ENCODE measurements around the gene SULT1A3. TPM values are rescaled to one million over a fixed set of nuclear protein-coding genes. Genes with fewer than 3 reads are reported as not detected.
"Not testable (repeated sequence)": the region's sequence is repeated elsewhere in the genome, so short reads cannot be mapped to it uniquely, and the experiment has no call there.

Gene SULT1A3
- total and polyA plus RNA-seq, 2 experiments from 2014 or later: 4.8 to 12.2 TPM

DNA sequence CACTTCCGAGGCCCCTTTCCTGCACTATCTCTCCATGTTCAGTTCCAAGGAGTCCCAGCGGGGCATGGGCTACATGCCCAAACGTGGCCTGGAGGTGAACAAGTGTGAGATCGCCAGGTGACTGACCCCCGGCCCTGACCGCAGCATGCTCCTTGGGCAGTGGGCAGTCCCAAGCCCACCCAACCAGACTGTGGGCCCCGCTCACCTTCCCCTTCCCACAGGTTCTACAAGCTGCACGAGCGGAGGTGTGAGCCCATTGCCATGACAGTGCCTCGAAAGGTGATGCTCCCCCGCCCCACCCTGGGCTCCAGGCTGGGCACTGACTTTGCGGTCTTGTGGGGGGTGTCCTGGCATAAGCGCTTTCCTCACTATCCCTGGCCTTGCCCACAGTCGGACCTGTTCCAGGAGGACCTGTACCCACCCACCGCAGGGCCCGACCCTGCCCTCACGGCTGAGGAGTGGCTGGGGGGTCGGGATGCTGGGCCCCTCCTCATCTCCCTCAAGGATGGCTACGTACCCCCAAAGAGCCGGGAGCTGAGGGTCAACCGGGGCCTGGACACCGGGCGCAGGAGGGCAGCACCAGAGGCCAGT is 11.0 kb upstream of the SULT1A3 start:
- no peak overlapping the region for H3K27ac ChIP-seq
- no peaks in the 10 kb centered on the region for H3K36me3 ChIP-seq (ENCODE audit: low read depth)
- no peak overlapping the region for H3K9ac ChIP-seq
- no peak overlapping the region for H3K4me2 ChIP-seq (ENCODE audit: unreplicated experiment)
- 89 to 93% methylated on average over 17 to 23 of the region's 23 CpGs for WGBS, 2 experiments (ENCODE audit: low coverage in 1 of 2, low lambda C conversion rate in 2 of 2, missing lambda C conversion rate in 2 of 2)
- H3F3A ChIP-seq (ENCODE audit: insufficient read depth): no peaks in the 10 kb centered on the region
- no peaks in the 10 kb centered on the region for H3K9me2 ChIP-seq (ENCODE audit: insufficient read depth)
- no peaks in the 10 kb centered on the region for H3K79me2 ChIP-seq (ENCODE audit: insufficient read depth)
- H3K4me1 ChIP-seq (ENCODE audit: insufficient read depth): no peaks in the 10 kb centered on the region
- no peak for DNase-seq
- in situ Hi-C loops (cut with MboI): no loop called here
- no peak overlapping the region for H2AFZ ChIP-seq
- TF ChIP-seq EZH2phosphoT487 (IDR thresholded peaks at IDR 0.05; ENCODE audit: insufficient read depth, low read depth): no peak
- TF ChIP-seq EZH2 (IDR thresholded peaks at IDR 0.05; ENCODE audit: insufficient read depth, poor library complexity, severe bottlenecking): no peak
- H3K9me3 ChIP-seq (ENCODE audit: low read depth): no peaks in the 10 kb centered on the region
- no peaks in the 10 kb centered on the region for H4K20me1 ChIP-seq (ENCODE audit: insufficient read depth)
- H3K4me3 ChIP-seq: no peak overlapping the region
- no peaks in the 10 kb centered on the region for H3K27me3 ChIP-seq (replicated peaks; ENCODE audit: insufficient read depth)

DNA sequence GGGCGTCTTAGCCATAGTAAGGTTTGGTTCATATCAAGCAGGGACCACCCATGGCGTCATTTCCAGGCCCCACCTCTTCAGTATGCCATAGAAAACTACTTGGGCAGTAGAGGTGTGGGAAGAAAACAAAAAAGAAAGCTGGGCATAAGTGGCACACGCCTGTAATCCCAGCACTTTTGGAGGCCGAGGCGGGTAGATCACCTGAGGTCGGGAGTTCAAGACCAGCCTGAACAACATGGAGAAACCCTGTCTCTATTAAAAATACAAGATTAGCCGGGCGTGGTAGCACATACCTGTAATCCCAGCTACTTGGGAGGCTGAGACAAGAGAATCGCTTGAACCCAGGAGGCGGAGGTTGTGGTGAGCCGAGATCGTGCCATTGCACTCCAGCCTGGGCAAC is 7.9 kb upstream of the SULT1A3 start:
- H3K4me3 ChIP-seq; H3K9ac ChIP-seq; H3K36me3 ChIP-seq (ENCODE audit: low read depth); H3K27ac ChIP-seq; DNase-seq; H3K9me3 ChIP-seq (ENCODE audit: low read depth); H3F3A ChIP-seq (ENCODE audit: insufficient read depth); H3K4me1 ChIP-seq (ENCODE audit: insufficient read depth); H3K4me2 ChIP-seq (ENCODE audit: unreplicated experiment); H2AFZ ChIP-seq; H4K20me1 ChIP-seq (ENCODE audit: insufficient read depth); in situ Hi-C loops (cut with MboI); H3K9me2 ChIP-seq (ENCODE audit: insufficient read depth); H3K79me2 ChIP-seq (ENCODE audit: insufficient read depth); H3K27me3 ChIP-seq (replicated peaks; ENCODE audit: insufficient read depth): not testable (repeated sequence)
- WGBS, 2 experiments (ENCODE audit: low coverage in 1 of 2, low lambda C conversion rate in 2 of 2, missing lambda C conversion rate in 2 of 2): 92 to 94% methylated on average over 3 to 6 of the region's 12 CpGs

DNA sequence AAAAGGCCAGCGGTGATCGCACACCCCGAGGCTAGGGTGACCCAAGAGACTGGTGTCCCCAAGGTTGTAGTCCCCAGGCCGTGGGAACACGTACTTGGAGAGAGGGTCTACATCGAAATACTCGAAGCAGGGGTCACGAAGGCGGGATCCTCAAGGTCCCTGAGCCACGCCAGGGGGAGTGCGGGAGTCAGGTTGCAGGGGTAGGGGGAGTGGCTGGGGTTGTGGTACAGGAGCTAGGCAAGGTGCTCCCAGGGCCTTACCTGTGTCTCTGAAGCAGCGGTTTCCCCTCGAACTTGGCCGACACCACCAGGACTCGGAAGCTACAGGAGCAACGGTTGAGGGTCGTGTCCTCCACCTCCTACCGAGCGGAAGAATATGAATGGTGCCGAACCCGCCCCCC is 6.0 kb upstream of the SULT1A3 start:
- H3K4me1 ChIP-seq (ENCODE audit: insufficient read depth); H3K27me3 ChIP-seq (replicated peaks; ENCODE audit: insufficient read depth); H3F3A ChIP-seq (ENCODE audit: insufficient read depth); H4K20me1 ChIP-seq (ENCODE audit: insufficient read depth); H3K9me2 ChIP-seq (ENCODE audit: insufficient read depth); H2AFZ ChIP-seq; DNase-seq; H3K4me2 ChIP-seq (ENCODE audit: unreplicated experiment); H3K79me2 ChIP-seq (ENCODE audit: insufficient read depth); in situ Hi-C loops (cut with MboI); H3K9me3 ChIP-seq (ENCODE audit: low read depth); H3K9ac ChIP-seq; H3K36me3 ChIP-seq (ENCODE audit: low read depth); H3K4me3 ChIP-seq; H3K27ac ChIP-seq: not testable (repeated sequence)
- no CpG with 5 or more reads among the region's 21 CpGs for WGBS, 2 experiments (ENCODE audit: low coverage in 1 of 2, low lambda C conversion rate in 2 of 2, missing lambda C conversion rate in 2 of 2)

DNA sequence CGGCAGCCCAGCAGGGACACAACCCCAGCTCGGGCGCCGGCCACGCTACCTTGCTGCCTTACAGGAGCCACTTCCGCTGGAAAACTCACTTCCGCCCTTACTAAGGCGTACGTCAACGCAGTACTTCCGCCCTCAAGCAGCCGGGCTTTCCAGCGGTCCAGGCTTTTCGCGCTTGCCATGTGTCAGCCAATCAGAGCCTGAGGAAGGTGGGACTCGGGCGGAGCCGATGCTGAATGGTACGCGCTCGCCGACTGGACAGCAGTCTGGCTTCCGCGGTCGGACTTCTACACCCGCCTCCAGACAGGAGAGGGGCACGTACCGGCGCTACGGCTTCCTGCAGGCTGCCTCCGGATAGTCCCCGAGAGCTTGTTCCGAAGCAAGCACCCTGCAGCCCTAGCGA is 5.4 kb upstream of the SULT1A3 start, which contains the start of the genes BOLA2B and SLX1A:
Gene BOLA2B (minus strand): TSS at position 52 of the 400 bp plus-strand sequence. CDS start 71 bp downstream, outside the sequence.
Gene SLX1A (plus strand): TSS at position 261 of the 400 bp plus-strand sequence. CDS start 210 bp downstream, outside the sequence.
- H3K9me2 ChIP-seq (ENCODE audit: insufficient read depth); H3K36me3 ChIP-seq (ENCODE audit: low read depth); in situ Hi-C loops (cut with MboI); H3K27ac ChIP-seq; H3F3A ChIP-seq (ENCODE audit: insufficient read depth); H4K20me1 ChIP-seq (ENCODE audit: insufficient read depth); DNase-seq; H3K9me3 ChIP-seq (ENCODE audit: low read depth); H3K27me3 ChIP-seq (replicated peaks; ENCODE audit: insufficient read depth); H3K79me2 ChIP-seq (ENCODE audit: insufficient read depth); H3K4me1 ChIP-seq (ENCODE audit: insufficient read depth); H2AFZ ChIP-seq: not testable (repeated sequence)
- Histone ChIP-seq H3K4me3 (peak within 1 kb of the TSS; percentile 70), H3K4me2 (ENCODE audit: unreplicated experiment) (peak within 1 kb of the TSS; percentile 53), H3K9ac (peak within 1 kb of the TSS; percentile 57)
- WGBS, 2 experiments (ENCODE audit: low coverage in 1 of 2, low lambda C conversion rate in 2 of 2, missing lambda C conversion rate in 2 of 2): no CpG with 5 or more reads among the region's 34 CpGs

DNA sequence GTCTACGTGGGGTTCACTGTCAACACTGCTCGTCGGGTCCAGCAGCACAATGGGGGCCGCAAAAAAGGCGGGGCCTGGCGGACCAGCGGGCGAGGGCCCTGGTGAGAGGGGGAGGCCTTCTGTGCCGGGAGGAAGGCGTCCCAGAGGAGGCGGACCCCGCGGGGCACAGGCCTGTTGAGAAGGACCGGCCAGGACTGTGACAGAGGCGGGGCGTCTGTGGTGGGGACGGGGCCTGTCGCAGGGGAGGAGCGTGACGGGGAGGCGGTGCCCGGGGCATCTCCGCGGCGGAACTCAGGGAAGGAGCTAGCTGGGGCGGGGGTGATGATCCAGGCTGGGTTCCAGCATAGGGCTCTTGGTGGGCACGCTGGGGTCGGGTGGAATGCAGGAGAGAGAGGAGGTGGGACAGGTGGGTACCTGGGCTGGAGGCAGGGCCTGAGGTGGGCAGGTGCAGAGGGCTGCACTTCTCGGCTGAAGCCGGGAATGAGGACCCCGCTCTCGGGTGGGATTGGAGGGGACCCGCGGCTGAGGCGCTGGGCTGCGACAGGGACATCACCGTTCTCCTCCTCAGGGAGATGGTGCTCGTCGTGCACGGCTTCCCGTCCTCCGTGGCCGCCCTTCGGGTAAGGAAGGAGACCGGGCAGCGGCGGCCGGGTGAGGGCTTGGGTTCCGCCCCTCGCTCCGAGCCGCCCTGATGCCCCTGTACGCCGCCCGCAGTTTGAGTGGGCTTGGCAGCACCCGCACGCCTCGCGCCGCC is 4.7 kb upstream of the SULT1A3 start:
- H3K9me2 ChIP-seq (ENCODE audit: insufficient read depth); H4K20me1 ChIP-seq (ENCODE audit: insufficient read depth); in situ Hi-C loops (cut with MboI); H3K36me3 ChIP-seq (ENCODE audit: low read depth); H3K9me3 ChIP-seq (ENCODE audit: low read depth); DNase-seq; H3K4me1 ChIP-seq (ENCODE audit: insufficient read depth); H3K27me3 ChIP-seq (replicated peaks; ENCODE audit: insufficient read depth); H3K27ac ChIP-seq; H3F3A ChIP-seq (ENCODE audit: insufficient read depth); H3K79me2 ChIP-seq (ENCODE audit: insufficient read depth); H2AFZ ChIP-seq: not testable (repeated sequence)
- Histone ChIP-seq H3K4me3 (peak overlapping the region; percentile 70), H3K9ac (peak overlapping the region; percentile 57), H3K4me2 (ENCODE audit: unreplicated experiment) (peak overlapping the region; percentile 53)
- WGBS, 2 experiments (ENCODE audit: low coverage in 1 of 2, low lambda C conversion rate in 2 of 2, missing lambda C conversion rate in 2 of 2): 6 to 8% methylated on average over 11 to 18 of the region's 60 CpGs

DNA sequence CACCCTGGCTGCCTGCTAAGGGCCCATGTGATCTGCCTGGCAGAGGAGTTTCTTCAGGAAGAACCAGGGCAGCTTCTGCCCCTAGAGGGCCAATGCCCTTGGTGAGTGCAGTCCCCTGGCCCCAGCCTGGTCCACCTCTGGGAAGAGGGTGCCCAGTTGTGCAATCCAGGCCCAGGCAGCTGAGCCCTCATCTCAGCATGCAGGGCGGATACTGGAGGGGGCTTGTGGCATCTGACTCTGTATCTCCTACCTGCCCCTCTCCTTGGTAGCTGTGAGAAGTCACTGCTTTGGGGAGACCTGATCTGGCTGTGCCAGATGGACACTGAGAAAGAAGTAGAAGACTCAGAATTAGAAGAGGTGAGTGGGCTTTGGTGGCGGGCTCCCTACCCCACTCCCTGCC is 2.1 kb upstream of the SULT1A3 start:
- H3K9me3 ChIP-seq (ENCODE audit: low read depth); H3K79me2 ChIP-seq (ENCODE audit: insufficient read depth); H3K4me3 ChIP-seq; H3K4me1 ChIP-seq (ENCODE audit: insufficient read depth); H3K9me2 ChIP-seq (ENCODE audit: insufficient read depth); H3K27ac ChIP-seq; H3F3A ChIP-seq (ENCODE audit: insufficient read depth); H2AFZ ChIP-seq; H3K9ac ChIP-seq; in situ Hi-C loops (cut with MboI); H3K4me2 ChIP-seq (ENCODE audit: unreplicated experiment); H3K27me3 ChIP-seq (replicated peaks; ENCODE audit: insufficient read depth); H3K36me3 ChIP-seq (ENCODE audit: low read depth); DNase-seq; H4K20me1 ChIP-seq (ENCODE audit: insufficient read depth): not testable (repeated sequence)
- WGBS, 2 experiments (ENCODE audit: low coverage in 1 of 2, low lambda C conversion rate in 2 of 2, missing lambda C conversion rate in 2 of 2): 94 to 100% methylated on average over 1 of the region's 2 CpGs

DNA sequence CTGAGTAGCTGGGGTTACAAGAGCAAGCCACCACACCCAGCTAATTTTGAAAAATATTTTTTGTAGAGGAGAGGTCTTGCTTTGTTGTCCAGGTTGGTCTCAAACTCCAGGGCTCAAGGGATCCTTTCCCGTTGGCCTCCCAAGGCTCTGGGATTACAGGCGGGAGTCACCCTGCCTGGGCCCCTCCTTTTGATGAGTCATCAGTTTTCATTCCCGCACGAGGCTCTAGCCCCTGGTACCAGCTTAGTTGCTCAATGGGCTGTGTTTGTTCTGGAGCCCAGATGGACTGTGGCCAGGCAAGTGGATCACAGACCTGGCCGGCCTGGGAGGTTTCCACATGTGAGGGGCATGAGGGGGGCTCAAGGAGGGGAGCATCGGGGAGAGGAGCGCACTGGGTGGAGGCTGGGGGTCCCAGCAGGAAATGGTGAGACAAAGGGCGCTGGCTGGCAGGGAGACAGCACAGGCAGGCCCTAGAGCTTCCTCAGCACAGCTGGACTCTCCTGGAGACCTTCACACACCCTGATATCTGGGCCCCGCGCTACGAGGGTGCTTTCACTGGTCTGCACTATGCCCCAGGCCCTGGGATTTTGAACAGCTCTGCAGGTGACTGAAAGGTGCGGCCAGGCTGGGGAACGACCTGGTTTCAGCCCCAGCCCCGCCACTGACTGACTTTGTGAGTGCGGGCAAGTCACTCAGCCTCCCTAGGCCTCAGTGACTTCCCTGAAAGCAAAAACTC is 721 bp downstream of the SULT1A3 start:
- H2AFZ ChIP-seq; H3K4me1 ChIP-seq (ENCODE audit: insufficient read depth); H4K20me1 ChIP-seq (ENCODE audit: insufficient read depth); H3K4me3 ChIP-seq; H3K9me3 ChIP-seq (ENCODE audit: low read depth); H3K27me3 ChIP-seq (replicated peaks; ENCODE audit: insufficient read depth); in situ Hi-C loops (cut with MboI); H3K9me2 ChIP-seq (ENCODE audit: insufficient read depth); H3F3A ChIP-seq (ENCODE audit: insufficient read depth); H3K36me3 ChIP-seq (ENCODE audit: low read depth); H3K27ac ChIP-seq; H3K79me2 ChIP-seq (ENCODE audit: insufficient read depth); H3K4me2 ChIP-seq (ENCODE audit: unreplicated experiment); DNase-seq; H3K9ac ChIP-seq: not testable (repeated sequence)
- no CpG with 5 or more reads among the region's 15 CpGs for WGBS, 2 experiments (ENCODE audit: low coverage in 1 of 2, low lambda C conversion rate in 2 of 2, missing lambda C conversion rate in 2 of 2)

Data from GM23248 (cell line).